K562 (cell line): Measurements from ENCODE around the gene SYNGR3. TPM values are rescaled to one million over a fixed set of nuclear protein-coding genes. Genes with fewer than 3 reads are reported as not detected.

Experiments
- ATAC-seq: fragments of 200-7000 bp; cut with Tn5 transposase; 3 replicates; pipeline ENCODE4 v1.9.1; 2020; ENCODE audit warnings: moderate library complexity
- BruUV-seq: library from RNA; stranded (reverse); fragments of 400-500 nt; replicated peaks from 2 replicates; lab custom pipeline; 2021; lab: Mats Ljungman, UMichigan
- CTCF ChIA-PET: fragments of 300-600 bp; formaldehyde crosslinking; extraction: SDS; loops from one replicate; lab custom pipeline; 2021; ENCODE audit warnings: low intra/inter-chr PET ratio; lab: Yijun Ruan, JAX
- POLR2A ChIA-PET: fragments of 300-600, 350-650 bp; sonication (Branson Sonifier 250); formaldehyde crosslinking; extraction: SDS; loops from one replicate; lab custom pipeline; 2021; ENCODE audit warnings: antibody characterized with exemption, inconsistent platforms; lab: Yijun Ruan, JAX
- DNase-seq, 4 experiments: peaks; one replicate each; pipeline versions ENCODE4 v3.0.0 to v3.0.0-alpha.2; 2011 to 2018; ENCODE audit warnings: low spot score in 3 of 4, mixed read lengths in 3 of 4; ENCODE audit errors: extremely low read depth in 1 of 4
- FAIRE-seq: peaks from 2 replicates; lab custom pipeline; 2011; peaks lifted over from hg19 to GRCh38; lab: Jason Lieb, UNC
- H2AFZ ChIP-seq: 2 replicates; pipeline ENCODE4 v1.6.0; 2011; ENCODE audit warnings: low read depth, low read length, control low read depth, inconsistent platforms
- H3K27ac ChIP-seq: fragments of 200-600 bp; 3 replicates; pipeline ENCODE4 v1.8.0; 2011; ENCODE audit warnings: low read depth, mild to moderate bottlenecking, control low read depth, inconsistent platforms, low read length, moderate library complexity, mixed read lengths; ENCODE audit errors: extremely low read depth
- H3K27me3 ChIP-seq, 2 experiments: fragments of 300-600 bp in 1 of 2; 2 replicates in 1 of 2; 3 replicates in 1 of 2; pipeline versions ENCODE4 v1.6.0 to v1.8.0; 2011; ENCODE audit warnings: inconsistent platforms in 2 of 2, low read length in 2 of 2, mild to moderate bottlenecking in 1 of 2, mixed read lengths in 1 of 2, moderate library complexity in 1 of 2; ENCODE audit not compliant: control insufficient read depth in 2 of 2, insufficient read depth in 2 of 2
- H3K36me3 ChIP-seq: fragments of 300-600 bp; 3 replicates; pipeline ENCODE4 v1.8.0; 2011; ENCODE audit warnings: mild to moderate bottlenecking, low read length, inconsistent platforms; ENCODE audit not compliant: control insufficient read depth, insufficient read depth
- H3K4me1 ChIP-seq, 2 experiments: fragments of 200-600 bp in 1 of 2; replicated peaks in 1 of 2; 2 replicates in 1 of 2; 3 replicates in 1 of 2; pipeline versions ENCODE4 v1.5.1 to v1.8.0; 2011; ENCODE audit warnings: inconsistent platforms in 2 of 2, low read length in 2 of 2, mild to moderate bottlenecking in 1 of 2, mixed read lengths in 1 of 2, moderate library complexity in 1 of 2; ENCODE audit not compliant: control insufficient read depth in 2 of 2, insufficient read depth in 2 of 2
- H3K4me2 ChIP-seq: 2 replicates; pipeline ENCODE4 v1.6.1; 2011; ENCODE audit warnings: low read length, control low read depth, inconsistent platforms, mixed read lengths; ENCODE audit not compliant: insufficient read depth
- H3K4me3 ChIP-seq: fragments of 200-600 bp; sonication (generic), shearing (Covaris generic); 2 replicates; pipeline ENCODE4 v1.5.1; 2016; ENCODE audit warnings: control low read depth, inconsistent platforms
- H3K79me2 ChIP-seq: fragments of 200-600 bp; 3 replicates; pipeline ENCODE4 v1.8.0; 2011; ENCODE audit warnings: low read length, inconsistent platforms; ENCODE audit not compliant: control insufficient read depth, insufficient read depth
- H3K9ac ChIP-seq, 2 experiments: 2 replicates each; pipeline versions ENCODE4 v1.6.0 to v1.6.1; 2011; ENCODE audit warnings: low read depth in 2 of 2, low read length in 2 of 2, control low read depth in 1 of 2, inconsistent platforms in 1 of 2, mild to moderate bottlenecking in 1 of 2, mixed read lengths in 1 of 2; ENCODE audit not compliant: insufficient read depth in 1 of 2
- H3K9me1 ChIP-seq: one replicate; pipeline ENCODE4 v1.6.0; 2011; ENCODE audit warnings: inconsistent platforms, mild to moderate bottlenecking, low read length, moderate library complexity; ENCODE audit not compliant: control insufficient read depth, insufficient read depth
- H3K9me3 ChIP-seq: replicated peaks from 2 replicates; pipeline ENCODE4 v1.5.1; 2011; ENCODE audit warnings: low read depth, low read length, inconsistent platforms; ENCODE audit not compliant: control insufficient read depth, insufficient read depth
- H4K20me1 ChIP-seq: replicated peaks from 2 replicates; pipeline ENCODE4 v1.6.1; 2011; ENCODE audit warnings: low read length, inconsistent platforms, mixed read lengths; ENCODE audit not compliant: control insufficient read depth, insufficient read depth
- PCBP1 ChIP-seq: fragments of 200-400 bp; formaldehyde crosslinking; IDR thresholded peaks from 2 replicates; pipeline ENCODE4 v1.6.1; 2018; ENCODE audit warnings: mild to moderate bottlenecking, low read depth, low read length; ENCODE audit not compliant: poor library complexity, severe bottlenecking
- ZBTB1 ChIP-seq: sonication (generic); formaldehyde crosslinking; IDR thresholded peaks from 2 replicates; pipeline ENCODE4 v1.8.1; 2023; ENCODE audit warnings: missing genetic modification reagents, low read depth, mild to moderate bottlenecking, borderline replicate concordance
- ZBTB7A ChIP-seq: IDR thresholded peaks from 2 replicates; pipeline ENCODE4 v1.6.1; 2011; ENCODE audit warnings: low read depth, mild to moderate bottlenecking, low read length, moderate library complexity, borderline replicate concordance; ENCODE audit not compliant: control insufficient read depth
- ZZZ3 ChIP-seq: fragments of 450-650 bp; IDR thresholded peaks from 2 replicates; pipeline ENCODE4 v1.6.1; 2016; ENCODE audit warnings: antibody characterized with exemption, mild to moderate bottlenecking, moderate library complexity
- whole genome bisulfite sequencing: fragments of 100-300 bp; shearing (Covaris generic); methylation state at CpG from one replicate; pipeline ENCODE4 v1.1.6; 2016; ENCODE audit warnings: low coverage, mixed read lengths; ENCODE audit not compliant: insufficient coverage; ENCODE audit errors: missing lambda C conversion rate; 5-methylcytosine and 5-hydroxymethylcytosine counted together
- in situ Hi-C: fragments of 300-500 bp; cut with MboI; formaldehyde crosslinking; loops from 4 replicates; pipeline ENCODE4 v1.15.0; 2018; ENCODE audit warnings: inconsistent platforms, mixed read lengths
- intact Hi-C: fragments of 100-400 bp; cut with micrococcal nuclease; formaldehyde crosslinking; loops from 2 replicates; pipeline ENCODE4 v1.14.2; 2022
- polyA plus RNA-seq, 8 experiments: library from polyadenylated mRNA; depleted of rRNA in 4 of 8; stranded (reverse) in 5 of 8; unstranded in 3 of 8; fragments of >200 nt; fragmentation: Nextera tagmentation in 2 of 8; fragmentation: Illumina TruSeq in 1 of 8; extraction: Ambion mirVana in 2 of 8; extraction: Trizol in 1 of 8; gene quantifications; 2 replicates each; pipeline versions ENCODE4 v1.2.1 to v1.2.3, GENCODE V29; 2011 to 2014; ENCODE audit warnings: inconsistent platforms in 1 of 8, missing spikeins in 1 of 8
- total RNA-seq, 7 experiments: library from RNA; depleted of rRNA in 6 of 7; stranded (reverse); fragments of >200 nt in 6 of 7; fragmentation: Illumina TruSeq in 2 of 7; extraction: Trizol in 2 of 7; gene quantifications; 2 replicates each; pipeline versions ENCODE4 v1.2.1 to v1.2.3, GENCODE V29; 2011 to 2021; ENCODE audit warnings: low replicate concordance in 1 of 7
- TF ChIP-seq, protein P1 (sequence below): sonication (generic); formaldehyde crosslinking; IDR thresholded peaks from 2 replicates; pipeline ENCODE4 v1.9.0; 2022; ENCODE audit warnings: mild to moderate bottlenecking, missing genetic modification reagents

SYNGR3 gene
- total and polyA plus RNA-seq, 9 of the 15 experiments (the other 6 are each of a cell fraction or from before 2014, with no cell fraction given): 3.7 to 69.2 (median 36.3) TPM

DNA sequence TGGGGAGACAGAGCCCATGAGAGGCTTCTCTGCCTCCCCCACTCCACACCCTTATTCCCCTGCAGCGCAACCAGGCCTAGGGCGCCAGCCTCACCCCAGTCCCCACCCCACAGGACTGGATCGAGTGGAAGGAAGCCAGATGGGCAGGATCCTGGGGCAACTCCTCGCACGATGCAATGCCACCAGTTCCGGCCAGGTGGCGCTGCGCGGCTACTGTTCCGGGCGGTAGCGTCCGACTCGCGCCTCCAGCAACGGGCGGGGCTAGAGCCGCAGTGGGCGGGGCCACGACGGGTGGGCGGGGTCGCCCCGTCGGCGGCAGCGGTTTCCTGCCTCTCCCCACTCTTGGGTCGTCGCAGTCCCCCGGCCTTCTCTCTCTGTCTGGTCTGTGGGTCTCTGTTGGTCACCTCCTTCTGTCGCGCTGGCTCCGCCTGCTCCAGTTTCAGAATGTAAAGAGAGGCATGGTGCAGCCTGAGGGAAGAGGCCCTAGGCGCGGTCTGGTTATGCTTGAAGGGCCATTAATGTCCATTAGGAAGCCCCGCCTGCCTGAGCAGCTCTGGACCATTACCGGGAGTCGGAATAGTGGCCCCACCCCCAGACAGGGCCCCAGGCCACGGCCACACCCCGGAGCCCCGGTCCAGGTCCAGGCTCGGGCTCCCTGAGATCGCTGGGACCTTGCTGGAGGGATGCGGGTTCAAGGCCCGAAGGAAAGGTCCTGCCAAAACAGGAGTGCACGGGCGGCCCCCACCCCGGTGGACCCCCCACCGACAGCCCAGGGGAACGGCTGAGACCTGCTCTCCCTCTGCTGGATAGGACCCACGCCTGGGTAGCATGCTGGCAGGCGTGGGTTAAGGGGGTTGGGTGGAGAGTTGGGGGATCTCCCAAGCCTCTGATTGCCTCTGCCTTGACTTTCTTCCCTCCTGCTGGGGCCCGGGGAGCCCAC, 33.6 kb downstream of the SYNGR3 start (continued):
- peak; percentile 71; the same call in 1 of the 2 replicates for TF ChIP-seq ZBTB7A

DNA sequence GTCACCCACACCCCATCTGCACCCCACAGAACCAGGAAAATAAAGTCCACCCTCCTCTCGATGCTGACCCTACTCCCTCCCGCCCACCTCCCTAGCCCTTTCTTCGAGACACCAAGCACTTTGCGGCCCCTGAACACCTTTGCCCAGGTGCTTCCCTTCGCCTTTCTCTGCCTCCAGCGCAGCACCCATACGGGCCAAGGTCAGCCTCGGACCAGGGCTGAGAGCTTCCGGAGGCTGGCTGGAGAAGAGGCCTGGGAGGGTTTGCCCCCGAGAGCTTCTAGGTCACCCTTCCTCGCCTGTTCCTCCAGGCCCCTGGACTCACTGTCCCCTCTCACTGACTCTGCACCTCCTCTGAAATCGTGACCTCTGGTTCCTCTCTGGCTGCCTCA, 34.3 kb downstream of the SYNGR3 start:
- Histone ChIP-seq H3K36me3 (no peaks in the 10 kb centered on the region), H3K9me1 (peaks cover 3% of the 10 kb centered on the region), H3K4me3 (no peak overlapping the region), H3K4me1 (peaks cover 23 to 86% of the 10 kb centered on the region in 2 experiments; a peak in 4 of 5 replicates), H3K4me2 (0 out of 2 replicates have a peak overlapping the region, but pooled peaks have one; percentile 87), H3K9me3 (no peaks in the 10 kb centered on the region), H2AFZ (peak overlapping the region; percentile 99; the same call in 1 of the 2 replicates), H3K9ac (peak overlapping the region in 1 of 2 experiments; percentile 89; a peak in 2 of 4 replicates), H3K27me3 (no peaks in the 10 kb centered on the region), H3K27ac (no peak overlapping the region), H3K79me2 (peaks cover 16% of the 10 kb centered on the region), H4K20me1 (0 out of 2 replicates have a peak, but pooled peaks cover 7% of the 10 kb centered on the region)
- no TSS peak for BruUV-seq
- 85% methylated on average over 12 of the region's 12 CpGs for WGBS
- intact Hi-C loops (loop anchor here (5.0 kb wide), 1 partner anchor 243 kb away; the partner anchor contains the start of gene RNPS1), in situ Hi-C loops (loop anchor here (5.0 kb wide), 1 partner anchor 118 kb away; no protein-coding TSS in a partner anchor)
- FAIRE-seq (no peak), ATAC-seq (no peak), DNase-seq (no peak)
- ChIA-PET CTCF (interaction anchor here (0.9 to 2.1 kb wide), 2 partner anchors 116 to 129 kb away, joined by 5 to 15 read pairs; no protein-coding TSS in a partner anchor), POLR2A (interaction anchor here (1.3 to 3.3 kb wide), 2 partner anchors 8 to 130 kb away, joined by 4 to 35 read pairs; partner anchors contain the start of gene TRAF7)
- TF ChIP-seq PCBP1: peak; percentile 12
- no peak for TF ChIP-seq ZZZ3
- TF ChIP-seq, protein P1, sequence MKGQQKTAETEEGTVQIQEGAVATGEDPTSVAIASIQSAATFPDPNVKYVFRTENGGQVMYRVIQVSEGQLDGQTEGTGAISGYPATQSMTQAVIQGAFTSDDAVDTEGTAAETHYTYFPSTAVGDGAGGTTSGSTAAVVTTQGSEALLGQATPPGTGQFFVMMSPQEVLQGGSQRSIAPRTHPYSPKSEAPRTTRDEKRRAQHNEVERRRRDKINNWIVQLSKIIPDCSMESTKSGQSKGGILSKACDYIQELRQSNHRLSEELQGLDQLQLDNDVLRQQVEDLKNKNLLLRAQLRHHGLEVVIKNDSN (CRISPR knock-in tag): peak; percentile 28; the same call in 1 of the 2 replicates
- no peak for TF ChIP-seq ZBTB1 (CRISPR knock-in tag)
